WTC11 (cell line): ENCODE data around the gene AFF3. TPM values are rescaled to one million over a fixed set of nuclear protein-coding genes. Genes with fewer than 3 reads are reported as not detected.

Source experiments
- ATAC-seq: fragments of 200-7000 bp; cut with Tn5 transposase; 2 replicates; pipeline ENCODE4 v1.10.0; 2021; ENCODE audit warnings: mild to moderate bottlenecking, moderate library complexity
- CTCF ChIA-PET: fragments of 300-600 bp; sonication (Branson Sonifier 250); formaldehyde crosslinking; loops from one replicate; lab custom pipeline; 2021; ENCODE audit warnings: antibody characterized with exemption; lab: Charles Lee
- POLR2A ChIA-PET: fragments of 350-600 bp; sonication (Branson Sonifier 250); formaldehyde crosslinking; loops from one replicate; lab custom pipeline; 2021; ENCODE audit warnings: antibody characterized with exemption; lab: Charles Lee
- DNase-seq: peaks from one replicate; pipeline ENCODE4 v3.0.0; 2021; ENCODE audit warnings: low spot score
- H3K27ac Mint-ChIP-seq: 2 replicates; pipeline ENCODE4 v1.8.0; 2021; ENCODE audit warnings: mixed read lengths
- H3K27me3 Mint-ChIP-seq: 2 replicates; pipeline ENCODE4 v1.8.0; 2021; ENCODE audit warnings: low read depth, mild to moderate bottlenecking, moderate library complexity, mixed read lengths
- H3K36me3 Mint-ChIP-seq: 2 replicates; pipeline ENCODE4 v1.8.0; 2021; ENCODE audit warnings: mixed read lengths
- H3K4me1 Mint-ChIP-seq: 2 replicates; pipeline ENCODE4 v1.8.0; 2022; ENCODE audit warnings: mixed read lengths
- H3K4me3 Mint-ChIP-seq: 2 replicates; pipeline ENCODE4 v1.8.0; 2021; ENCODE audit warnings: mild to moderate bottlenecking, moderate library complexity, mixed read lengths
- H3K9me3 Mint-ChIP-seq: 2 replicates; pipeline ENCODE4 v1.8.0; 2021; ENCODE audit warnings: mixed read lengths
- AFF4 ChIP-seq: sonication (generic); formaldehyde crosslinking; IDR thresholded peaks from 2 replicates; pipeline ENCODE4 v1.8.1; 2023; ENCODE audit warnings: mild to moderate bottlenecking, missing genetic modification reagents, borderline replicate concordance
- CTCF ChIP-seq: fragments of 200-600 bp; IDR thresholded peaks from 2 replicates; pipeline ENCODE4 v1.8.0; 2022; ENCODE audit warnings: antibody characterized with exemption
- ERG ChIP-seq: fragments of 250-450 bp; sonication (Bioruptor Pico); IDR thresholded peaks from 2 replicates; pipeline ENCODE4 v1.8.0; 2021; ENCODE audit warnings: mild to moderate bottlenecking
- FOXJ3 ChIP-seq: sonication (generic); formaldehyde crosslinking; IDR thresholded peaks from 2 replicates; pipeline ENCODE4 v1.9.0; 2021; ENCODE audit warnings: missing genetic modification reagents, mild to moderate bottlenecking, borderline replicate concordance
- HMGA2 ChIP-seq: fragments of 250-450 bp; sonication (Bioruptor Pico); IDR thresholded peaks from 2 replicates; pipeline ENCODE4 v1.4.0; 2021; ENCODE audit warnings: mild to moderate bottlenecking, moderate library complexity
- JAZF1 ChIP-seq: fragments of 250-450 bp; sonication (Bioruptor Pico); IDR thresholded peaks from 2 replicates; pipeline ENCODE4 v1.9.0; 2021; ENCODE audit warnings: moderate library complexity, mild to moderate bottlenecking, inconsistent platforms
- NR2C2 ChIP-seq: sonication (generic); formaldehyde crosslinking; IDR thresholded peaks from 2 replicates; pipeline ENCODE4 v1.8.0; 2022; ENCODE audit warnings: mild to moderate bottlenecking, missing genetic modification reagents
- SOX15 ChIP-seq: fragments of 250-450 bp; sonication (Bioruptor Pico); IDR thresholded peaks from 2 replicates; pipeline ENCODE4 v1.9.0; 2021; ENCODE audit warnings: mild to moderate bottlenecking
- TEAD1 ChIP-seq: sonication (generic); formaldehyde crosslinking; IDR thresholded peaks from 2 replicates; pipeline ENCODE4 v1.8.0; 2022; ENCODE audit warnings: mild to moderate bottlenecking, missing genetic modification reagents
- ZNF138 ChIP-seq: sonication (generic); formaldehyde crosslinking; conservative IDR thresholded peaks from 2 replicates; pipeline ENCODE4 v1.8.1; 2022; ENCODE audit warnings: mild to moderate bottlenecking, moderate library complexity, missing genetic modification reagents
- ZNF263 ChIP-seq: sonication (generic); formaldehyde crosslinking; IDR thresholded peaks from 2 replicates; pipeline ENCODE4 v1.8.1; 2022; ENCODE audit warnings: low read depth, mild to moderate bottlenecking, moderate library complexity, missing genetic modification reagents
- ZNF416 ChIP-seq: fragments of 250-450 bp; sonication (Bioruptor Pico); IDR thresholded peaks from 2 replicates; pipeline ENCODE4 v1.9.0; 2021; ENCODE audit warnings: mild to moderate bottlenecking, inconsistent platforms
- ZNF425 ChIP-seq: fragments of 250-450 bp; sonication (Bioruptor Pico); conservative IDR thresholded peaks from 2 replicates; pipeline ENCODE4 v1.9.0; 2021; ENCODE audit warnings: mild to moderate bottlenecking
- total RNA-seq: library from RNA; stranded (reverse); gene quantifications from 3 replicates; pipeline ENCODE4 v1.2.3, GENCODE V29; 2021
- TF ChIP-seq, protein P1 (sequence below): sonication (generic); formaldehyde crosslinking; IDR thresholded peaks from 2 replicates; pipeline ENCODE4 v1.8.0; 2023; ENCODE audit warnings: missing genetic modification reagents
- TF ChIP-seq, protein P2 (sequence below): fragments of 250-450 bp; sonication (Bioruptor Pico); IDR thresholded peaks from 2 replicates; pipeline ENCODE4 v1.9.0; 2021; ENCODE audit warnings: moderate library complexity, mild to moderate bottlenecking, inconsistent platforms, borderline replicate concordance
- TF ChIP-seq, protein P3 (sequence below): sonication (generic); formaldehyde crosslinking; IDR thresholded peaks from 2 replicates; pipeline ENCODE4 v1.8.1; 2022; ENCODE audit warnings: low read depth, mild to moderate bottlenecking, moderate library complexity, missing genetic modification reagents, borderline replicate concordance
- TF ChIP-seq, protein P4 (sequence below): sonication (generic); formaldehyde crosslinking; IDR thresholded peaks from 2 replicates; pipeline ENCODE4 v1.8.0; 2022; ENCODE audit warnings: mild to moderate bottlenecking, missing genetic modification reagents

Gene AFF3
- total RNA-seq, 1 experiment from 2014 or later = 1.2 TPM

DNA sequence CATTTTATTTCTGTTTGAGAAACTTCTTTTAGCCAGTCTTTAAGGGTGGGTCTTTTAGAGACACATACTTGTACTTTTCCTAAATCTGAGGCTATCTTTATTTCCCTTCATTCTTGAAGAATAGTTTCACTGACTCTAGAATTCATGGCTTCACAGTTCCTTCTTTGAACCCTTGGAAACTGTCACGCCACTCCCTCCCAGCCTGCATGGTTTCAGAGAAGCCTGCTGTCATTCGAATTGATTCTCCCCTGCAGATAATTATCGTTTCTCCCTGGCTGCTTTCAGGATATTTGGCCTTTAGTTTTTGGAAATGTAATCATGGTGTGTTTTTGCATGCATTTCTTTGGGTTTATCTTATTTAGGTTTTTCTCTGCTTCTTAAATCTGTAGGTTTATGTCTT lies 580.6 kb downstream of the AFF3 start:
- POLR2A ChIA-PET = no interaction called here
- DNase-seq = no peak
- H3K36me3 Mint-ChIP-seq = no peaks in the 10 kb centered on the region
- no peak overlapping the region for H3K27ac Mint-ChIP-seq
- H3K4me1 Mint-ChIP-seq = peaks cover 6% of the 10 kb centered on the region
- no peaks in the 10 kb centered on the region for H3K27me3 Mint-ChIP-seq
- H3K4me3 Mint-ChIP-seq = no peak overlapping the region
- no peak for TF ChIP-seq HMGA2 (CRISPR knock-in tag)
- TF ChIP-seq JAZF1 (CRISPR knock-in tag) = no peak
- no peak for TF ChIP-seq CTCF
- no peak for TF ChIP-seq SOX15
- no peak for TF ChIP-seq NR2C2
- TF ChIP-seq, protein P1, sequence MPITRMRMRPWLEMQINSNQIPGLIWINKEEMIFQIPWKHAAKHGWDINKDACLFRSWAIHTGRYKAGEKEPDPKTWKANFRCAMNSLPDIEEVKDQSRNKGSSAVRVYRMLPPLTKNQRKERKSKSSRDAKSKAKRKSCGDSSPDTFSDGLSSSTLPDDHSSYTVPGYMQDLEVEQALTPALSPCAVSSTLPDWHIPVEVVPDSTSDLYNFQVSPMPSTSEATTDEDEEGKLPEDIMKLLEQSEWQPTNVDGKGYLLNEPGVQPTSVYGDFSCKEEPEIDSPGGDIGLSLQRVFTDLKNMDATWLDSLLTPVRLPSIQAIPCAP (CRISPR knock-in tag) = no peak
- TF ChIP-seq ZNF263 = no peak
- no peak for TF ChIP-seq FOXJ3 (CRISPR knock-in tag)
- no peak for TF ChIP-seq TEAD1 (CRISPR knock-in tag)
- TF ChIP-seq ERG (CRISPR knock-in tag) = no peak
- CTCF ChIA-PET = no interaction called here
- no peaks in the 10 kb centered on the region for H3K9me3 Mint-ChIP-seq
- no peak for ATAC-seq

GRCh38 chr2:99559075-99559662 lies 583.2 kb downstream of the AFF3 start:
- Mint-ChIP-seq H3K4me3 (no peak overlapping the region), H3K9me3 (no peaks in the 10 kb centered on the region), H3K4me1 (peaks cover 21% of the 10 kb centered on the region), H3K27me3 (no peaks in the 10 kb centered on the region), H3K36me3 (no peaks in the 10 kb centered on the region), H3K27ac (peak overlapping the region; percentile 57)
- ATAC-seq (peak; percentile 77), DNase-seq (peak; percentile 92)
- ChIA-PET CTCF (interaction anchor here (0.5 to 2.8 kb wide), 44 partner anchors 9 to 822 kb away, joined by 3 to 31 read pairs (median 4); no protein-coding TSS in a partner anchor), POLR2A (no interaction called here)
- no peak for TF ChIP-seq AFF4
- TF ChIP-seq ZNF416 (CRISPR knock-in tag) = no peak
- TF ChIP-seq, protein P2, sequence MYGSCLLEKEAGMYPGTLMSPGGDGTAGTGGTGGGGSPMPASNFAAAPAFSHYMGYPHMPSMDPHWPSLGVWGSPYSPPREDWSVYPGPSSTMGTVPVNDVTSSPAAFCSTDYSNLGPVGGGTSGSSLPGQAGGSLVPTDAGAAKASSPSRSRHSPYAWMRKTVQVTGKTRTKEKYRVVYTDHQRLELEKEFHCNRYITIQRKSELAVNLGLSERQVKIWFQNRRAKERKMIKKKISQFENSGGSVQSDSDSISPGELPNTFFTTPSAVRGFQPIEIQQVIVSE = no peak
- TF ChIP-seq, protein P3, sequence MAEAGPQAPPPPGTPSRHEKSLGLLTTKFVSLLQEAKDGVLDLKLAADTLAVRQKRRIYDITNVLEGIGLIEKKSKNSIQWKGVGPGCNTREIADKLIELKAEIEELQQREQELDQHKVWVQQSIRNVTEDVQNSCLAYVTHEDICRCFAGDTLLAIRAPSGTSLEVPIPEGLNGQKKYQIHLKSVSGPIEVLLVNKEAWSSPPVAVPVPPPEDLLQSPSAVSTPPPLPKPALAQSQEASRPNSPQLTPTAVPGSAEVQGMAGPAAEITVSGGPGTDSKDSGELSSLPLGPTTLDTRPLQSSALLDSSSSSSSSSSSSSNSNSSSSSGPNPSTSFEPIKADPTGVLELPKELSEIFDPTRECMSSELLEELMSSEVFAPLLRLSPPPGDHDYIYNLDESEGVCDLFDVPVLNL (CRISPR knock-in tag) = no peak
- TF ChIP-seq CTCF = peak; percentile 99
- TF ChIP-seq ZNF138 (CRISPR knock-in tag) = no peak
- no peak for TF ChIP-seq ZNF425 (CRISPR knock-in tag)
- TF ChIP-seq, protein P4, sequence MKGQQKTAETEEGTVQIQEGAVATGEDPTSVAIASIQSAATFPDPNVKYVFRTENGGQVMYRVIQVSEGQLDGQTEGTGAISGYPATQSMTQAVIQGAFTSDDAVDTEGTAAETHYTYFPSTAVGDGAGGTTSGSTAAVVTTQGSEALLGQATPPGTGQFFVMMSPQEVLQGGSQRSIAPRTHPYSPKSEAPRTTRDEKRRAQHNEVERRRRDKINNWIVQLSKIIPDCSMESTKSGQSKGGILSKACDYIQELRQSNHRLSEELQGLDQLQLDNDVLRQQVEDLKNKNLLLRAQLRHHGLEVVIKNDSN = no peak
